SK-N-SH treated with all-trans-retinoic acid at 6 μM for 48 hours (cell line): Measurements from ENCODE around the gene YPEL1.

ENCODE experiments used
- ESRRG ChIP-seq: fragments of 250-450 bp; sonication (Bioruptor Pico); IDR thresholded peaks from 2 replicates; pipeline ENCODE4 v1.6.1; 2021; ENCODE audit warnings: mild to moderate bottlenecking
- RARB ChIP-seq: fragments of 250-450 bp; sonication (Bioruptor Pico); IDR thresholded peaks from 2 replicates; pipeline ENCODE4 v1.8.0; 2021; ENCODE audit warnings: mild to moderate bottlenecking, moderate library complexity
- ZFP30 ChIP-seq: fragments of 450-650 bp; formaldehyde crosslinking; IDR thresholded peaks from 2 replicates; pipeline ENCODE4 v1.5.0; 2022; ENCODE audit warnings: mild to moderate bottlenecking, moderate library complexity

GRCh38 chr22:21698430-21699329 lies 36.9 kb downstream of the YPEL1 start:
- TF ChIP-seq ZFP30 (no peak), ESRRG (CRISPR knock-in tag) (no peak), RARB (CRISPR knock-in tag) (no peak)
